ENCODE data around the gene GPR4. TPM values are rescaled to one million over a fixed set of nuclear protein-coding genes. Genes with fewer than 3 reads are reported as not detected.
"Not testable (repeated sequence)": the region's sequence is repeated elsewhere in the genome, so short reads cannot be mapped to it uniquely, and the experiment has no call there.

GPR4 gene
- polyA plus RNA-seq, 1 donor (not counting 4 experiments of a cell fraction or from before 2014, with no cell fraction given) = not detected

DNA sequence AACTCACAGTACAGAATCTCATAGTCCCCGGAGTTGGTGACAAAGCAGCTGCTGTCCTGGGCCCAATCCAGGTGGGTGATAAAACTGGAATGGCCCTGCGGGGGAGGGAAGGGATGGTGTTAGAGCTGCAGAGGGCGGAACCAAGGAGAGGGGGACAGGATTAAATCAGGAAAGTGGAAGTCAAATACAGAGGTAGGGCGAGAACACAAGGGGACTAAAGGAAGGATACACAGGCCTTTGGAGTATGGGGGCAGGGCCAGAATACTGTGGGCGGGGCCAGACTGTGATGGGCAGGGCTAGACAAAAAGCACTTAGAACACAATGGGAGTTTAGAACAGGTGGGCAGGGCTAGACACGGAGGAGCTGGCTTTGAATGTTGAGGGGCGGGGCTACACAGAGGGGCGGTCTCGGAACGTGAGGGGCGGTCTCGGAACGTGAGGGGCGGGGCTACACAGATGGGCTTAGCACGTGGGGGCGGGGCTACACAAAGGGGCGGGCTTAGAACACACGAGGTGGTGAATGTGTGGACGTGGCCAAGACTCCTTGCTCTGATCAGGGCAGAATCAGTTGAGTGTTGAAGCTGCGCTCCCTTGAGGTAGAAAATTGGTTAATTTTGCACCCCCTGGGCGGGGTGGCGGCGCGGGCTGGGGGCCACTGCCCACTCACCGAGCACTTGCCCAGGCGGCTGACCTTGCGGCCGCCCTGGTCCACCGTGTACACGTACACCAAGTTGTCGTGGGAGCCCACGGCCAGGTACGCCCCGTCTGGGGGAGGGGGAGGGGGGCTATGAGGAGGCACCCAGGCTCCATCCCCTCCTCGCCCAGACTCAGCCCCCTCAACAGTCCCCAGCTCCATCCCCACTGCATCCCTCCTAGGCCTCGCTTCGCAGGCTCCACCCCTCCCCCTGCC lies 14.0 kb upstream of the GPR4 start:
- H3K9me3 ChIP-seq (ENCODE audit: control insufficient read depth, low read depth, low read length) = no peaks in the 10 kb centered on the region
- H3K4me1 ChIP-seq (ENCODE audit: control insufficient read depth, extremely low read depth, insufficient read depth, low read length) = peaks cover 23% of the 10 kb centered on the region
- dilution Hi-C loops (cut with MboI; ENCODE audit: extremely low pct_ligation_motif_present, low sequenced_read_pairs) = no loop called here
- no peaks in the 10 kb centered on the region for H4K20me1 ChIP-seq (ENCODE audit: control insufficient read depth, extremely low read depth, insufficient read depth, low read length)
- no peak overlapping the region for H3K9ac ChIP-seq (ENCODE audit: control insufficient read depth, extremely low read depth, insufficient read depth, low read length)
- no peaks in the 10 kb centered on the region for H3K79me2 ChIP-seq (ENCODE audit: control insufficient read depth, insufficient read depth, low read length)
- no peak overlapping the region for H3K4me2 ChIP-seq (ENCODE audit: control insufficient read depth, extremely low read depth, insufficient read depth, low read depth, low read length)
- H3K27me3 ChIP-seq (ENCODE audit: control insufficient read depth, extremely low read depth, insufficient read depth, low read length) = no peaks in the 10 kb centered on the region
- no peak overlapping the region for H2AFZ ChIP-seq (ENCODE audit: control insufficient read depth, low read length)
- H3K27ac ChIP-seq (ENCODE audit: control insufficient read depth, insufficient read depth, low read length) = peak overlapping the region; percentile 51
- FAIRE-seq = peak; percentile 41
- TF ChIP-seq EZH2 (IDR thresholded peaks at IDR 0.05; ENCODE audit: low read length) = no peak
- TF ChIP-seq, protein P1, sequence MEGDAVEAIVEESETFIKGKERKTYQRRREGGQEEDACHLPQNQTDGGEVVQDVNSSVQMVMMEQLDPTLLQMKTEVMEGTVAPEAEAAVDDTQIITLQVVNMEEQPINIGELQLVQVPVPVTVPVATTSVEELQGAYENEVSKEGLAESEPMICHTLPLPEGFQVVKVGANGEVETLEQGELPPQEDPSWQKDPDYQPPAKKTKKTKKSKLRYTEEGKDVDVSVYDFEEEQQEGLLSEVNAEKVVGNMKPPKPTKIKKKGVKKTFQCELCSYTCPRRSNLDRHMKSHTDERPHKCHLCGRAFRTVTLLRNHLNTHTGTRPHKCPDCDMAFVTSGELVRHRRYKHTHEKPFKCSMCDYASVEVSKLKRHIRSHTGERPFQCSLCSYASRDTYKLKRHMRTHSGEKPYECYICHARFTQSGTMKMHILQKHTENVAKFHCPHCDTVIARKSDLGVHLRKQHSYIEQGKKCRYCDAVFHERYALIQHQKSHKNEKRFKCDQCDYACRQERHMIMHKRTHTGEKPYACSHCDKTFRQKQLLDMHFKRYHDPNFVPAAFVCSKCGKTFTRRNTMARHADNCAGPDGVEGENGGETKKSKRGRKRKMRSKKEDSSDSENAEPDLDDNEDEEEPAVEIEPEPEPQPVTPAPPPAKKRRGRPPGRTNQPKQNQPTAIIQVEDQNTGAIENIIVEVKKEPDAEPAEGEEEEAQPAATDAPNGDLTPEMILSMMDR (optimal IDR thresholded peaks at IDR 0.05 in 1 of 3, IDR thresholded peaks at IDR 0.05 in 1 of 3, conservative IDR thresholded peaks at IDR 0.05 in 1 of 3; ENCODE audit: extremely low read depth in 1 of 3, insufficient read depth in 2 of 3, low read length in 3 of 3) = no peak
- peaks cover 27 to 44% of the 10 kb centered on the region in 2 experiments for H3K36me3 ChIP-seq (ENCODE audit: control insufficient read depth in 2 of 2, extremely low read depth in 1 of 2, insufficient read depth in 2 of 2, low read length in 2 of 2)
- H3K9me1 ChIP-seq (ENCODE audit: control insufficient read depth, extremely low read depth, insufficient read depth, low read length) = no peaks in the 10 kb centered on the region
- peak; percentile 53 for DNase-seq (ENCODE audit: low read depth, low spot score)
- H3K4me3 ChIP-seq (ENCODE audit: control insufficient read depth in 2 of 3, extremely low read depth in 1 of 3, insufficient read depth in 2 of 3, low read depth in 1 of 3, low read length in 3 of 3) = no peak overlapping the region

DNA sequence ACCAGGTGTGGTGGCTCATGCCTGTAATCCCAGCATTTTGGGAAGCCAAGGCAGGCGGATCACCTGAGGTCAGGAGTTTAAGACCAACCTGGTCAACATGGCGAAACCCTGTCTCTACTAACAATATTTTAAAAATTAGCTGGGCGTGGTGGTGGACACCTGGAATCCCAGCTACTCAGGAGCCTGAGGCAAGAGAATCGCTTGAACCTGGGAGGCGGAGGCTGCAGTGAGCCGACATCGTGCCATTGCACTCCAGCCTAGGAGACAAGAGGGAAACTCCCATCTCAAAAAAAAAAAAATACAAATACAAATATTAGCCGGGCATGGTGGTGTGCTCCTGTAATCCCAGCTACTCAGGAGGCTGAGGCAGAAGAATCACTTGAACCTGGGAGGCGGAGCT lies 13.0 kb upstream of the GPR4 start:
- FAIRE-seq; H3K9me3 ChIP-seq (ENCODE audit: control insufficient read depth, low read depth, low read length); H4K20me1 ChIP-seq (ENCODE audit: control insufficient read depth, extremely low read depth, insufficient read depth, low read length); H3K9ac ChIP-seq (ENCODE audit: control insufficient read depth, extremely low read depth, insufficient read depth, low read length); DNase-seq (ENCODE audit: low read depth, low spot score); H3K27me3 ChIP-seq (ENCODE audit: control insufficient read depth, extremely low read depth, insufficient read depth, low read length); H3K4me3 ChIP-seq (ENCODE audit: control insufficient read depth in 2 of 3, extremely low read depth in 1 of 3, insufficient read depth in 2 of 3, low read depth in 1 of 3, low read length in 3 of 3); H2AFZ ChIP-seq (ENCODE audit: control insufficient read depth, low read length); H3K79me2 ChIP-seq (ENCODE audit: control insufficient read depth, insufficient read depth, low read length); H3K9me1 ChIP-seq (ENCODE audit: control insufficient read depth, extremely low read depth, insufficient read depth, low read length); dilution Hi-C loops (cut with MboI; ENCODE audit: extremely low pct_ligation_motif_present, low sequenced_read_pairs); H3K4me2 ChIP-seq (ENCODE audit: control insufficient read depth, extremely low read depth, insufficient read depth, low read depth, low read length): not testable (repeated sequence)
- Histone ChIP-seq H3K4me1 (ENCODE audit: control insufficient read depth, extremely low read depth, insufficient read depth, low read length) (peaks cover 23% of the 10 kb centered on the region), H3K36me3 (ENCODE audit: control insufficient read depth in 2 of 2, extremely low read depth in 1 of 2, insufficient read depth in 2 of 2, low read length in 2 of 2) (peaks cover 24 to 44% of the 10 kb centered on the region in 2 experiments), H3K27ac (ENCODE audit: control insufficient read depth, insufficient read depth, low read length) (peak overlapping the region; percentile 96)
